MM.1S (cell line): ENCODE results near the gene TMEM132E.

Source experiments
- DNase-seq: peaks from one replicate; pipeline ENCODE4 v3.0.0-alpha.2; 2015
- H2AFZ ChIP-seq: fragments of 300-600 bp; sonication (generic); 2 replicates; pipeline ENCODE4 v1.6.0; 2016; ENCODE audit warnings: antibody characterized with exemption, low read length
- H3F3A ChIP-seq: fragments of 300-600 bp; sonication (generic); 2 replicates; pipeline ENCODE4 v1.6.1; 2016; ENCODE audit warnings: mild to moderate bottlenecking, antibody characterized with exemption, low read length, moderate library complexity, mixed read lengths; ENCODE audit not compliant: insufficient read depth
- H3K27ac ChIP-seq: fragments of 300-600 bp; sonication (generic); 2 replicates; pipeline ENCODE4 v1.5.1; 2016; ENCODE audit warnings: mild to moderate bottlenecking, low read length
- H3K27me3 ChIP-seq: fragments of 300-600 bp; sonication (generic); replicated peaks from 2 replicates; pipeline ENCODE4 v1.6.0; 2016; ENCODE audit warnings: low read length; ENCODE audit not compliant: insufficient read depth
- H3K36me3 ChIP-seq: fragments of 300-600 bp; sonication (generic); replicated peaks from 2 replicates; pipeline ENCODE4 v1.6.1; 2016; ENCODE audit warnings: mild to moderate bottlenecking, low read length, mixed read lengths; ENCODE audit not compliant: insufficient read depth
- H3K4me1 ChIP-seq: fragments of 300-600 bp; sonication (generic); 2 replicates; pipeline ENCODE4 v1.6.1; 2016; ENCODE audit warnings: low read length, mixed read lengths
- H3K4me2 ChIP-seq: fragments of 300-600 bp; sonication (generic); 2 replicates; pipeline ENCODE4 v1.6.0; 2016; ENCODE audit warnings: low read depth, low read length
- H3K4me3 ChIP-seq: fragments of 300-600 bp; sonication (generic); 2 replicates; pipeline ENCODE4 v1.5.1; 2016; ENCODE audit warnings: low read length, mixed read lengths
- H3K79me2 ChIP-seq: fragments of 300-600 bp; sonication (generic); 2 replicates; pipeline ENCODE4 v1.6.1; 2016; ENCODE audit warnings: mixed run types, low read length, mixed read lengths
- H3K9ac ChIP-seq: fragments of 300-600 bp; sonication (generic); 2 replicates; pipeline ENCODE4 v1.6.1; 2016; ENCODE audit warnings: low read length, mixed read lengths
- H3K9me2 ChIP-seq: fragments of 300-600 bp; sonication (generic); replicated peaks from 2 replicates; pipeline ENCODE4 v1.6.1; 2016; ENCODE audit warnings: mild to moderate bottlenecking, low read length, mixed read lengths; ENCODE audit not compliant: insufficient read depth
- H3K9me3 ChIP-seq: fragments of 300-600 bp; sonication (generic); replicated peaks from 2 replicates; pipeline ENCODE4 v1.6.1; 2016; ENCODE audit warnings: mild to moderate bottlenecking, low read length, mixed read lengths; ENCODE audit not compliant: insufficient read depth
- H4K20me1 ChIP-seq: fragments of 300-600 bp; sonication (generic); 2 replicates; pipeline ENCODE4 v1.6.1; 2016; ENCODE audit warnings: mild to moderate bottlenecking, low read length, moderate library complexity, mixed read lengths; ENCODE audit not compliant: insufficient read depth
- CTCF ChIP-seq: fragments of 300-600 bp; sonication (generic); IDR thresholded peaks from 2 replicates; pipeline ENCODE4 v1.5.1; 2016; ENCODE audit warnings: antibody characterized with exemption, low read length, mixed read lengths
- EZH2 ChIP-seq: fragments of 300-600 bp; sonication (generic); optimal IDR thresholded peaks from 2 replicates; pipeline ENCODE3; 2017; ENCODE audit warnings: low read depth, mild to moderate bottlenecking, antibody characterized with exemption, low read length, mixed read lengths
- EZH2phosphoT487 ChIP-seq: fragments of 300-600 bp; sonication (generic); IDR thresholded peaks from 2 replicates; pipeline ENCODE4 v1.6.1; 2018; ENCODE audit warnings: antibody characterized with exemption, low read length

Gene TMEM132E

GRCh38 chr17:34680151-34680550 is 100.8 kb downstream of the TMEM132E start:
- no peaks in the 10 kb centered on the region for H4K20me1 ChIP-seq
- H3K27me3 ChIP-seq, result no peaks in the 10 kb centered on the region
- no peaks in the 10 kb centered on the region for H3F3A ChIP-seq
- no peaks in the 10 kb centered on the region for H3K9me2 ChIP-seq
- H3K79me2 ChIP-seq, result no peaks in the 10 kb centered on the region
- TF ChIP-seq EZH2 (no peak), CTCF (no peak), EZH2phosphoT487 (no peak)
- H3K9me3 ChIP-seq, result no peaks in the 10 kb centered on the region
- H3K4me3 ChIP-seq, result no peak overlapping the region
- no peak overlapping the region for H3K27ac ChIP-seq
- no peak overlapping the region for H3K4me2 ChIP-seq
- H3K9ac ChIP-seq, result no peak overlapping the region
- H3K4me1 ChIP-seq, result no peaks in the 10 kb centered on the region
- no peak overlapping the region for H2AFZ ChIP-seq
- no peak for DNase-seq
- no peaks in the 10 kb centered on the region for H3K36me3 ChIP-seq

GRCh38 chr17:34682305-34682704 is 102.9 kb downstream of the TMEM132E start:
- Histone ChIP-seq H3K9me3 (no peaks in the 10 kb centered on the region), H3K79me2 (no peaks in the 10 kb centered on the region), H3K36me3 (no peaks in the 10 kb centered on the region), H3K9me2 (no peaks in the 10 kb centered on the region), H3K9ac (no peak overlapping the region), H3K4me3 (no peak overlapping the region), H3F3A (no peaks in the 10 kb centered on the region), H4K20me1 (no peaks in the 10 kb centered on the region), H2AFZ (no peak overlapping the region), H3K27ac (no peak overlapping the region), H3K4me1 (no peaks in the 10 kb centered on the region), H3K27me3 (no peaks in the 10 kb centered on the region), H3K4me2 (no peak overlapping the region)
- TF ChIP-seq EZH2phosphoT487 (no peak), EZH2 (no peak), CTCF (no peak)
- DNase-seq, result no peak

GRCh38 chr17:34683390-34683789 is 104.0 kb downstream of the TMEM132E start:
- no peak for DNase-seq
- H3K4me2 ChIP-seq, result no peak overlapping the region
- no peaks in the 10 kb centered on the region for H3K27me3 ChIP-seq
- no peak overlapping the region for H3K9ac ChIP-seq
- H3F3A ChIP-seq, result no peaks in the 10 kb centered on the region
- no peaks in the 10 kb centered on the region for H3K4me1 ChIP-seq
- H3K27ac ChIP-seq, result no peak overlapping the region
- no peaks in the 10 kb centered on the region for H3K9me2 ChIP-seq
- no peaks in the 10 kb centered on the region for H3K9me3 ChIP-seq
- TF ChIP-seq EZH2phosphoT487 (no peak), CTCF (no peak), EZH2 (no peak)
- H2AFZ ChIP-seq, result no peak overlapping the region
- H3K36me3 ChIP-seq, result no peaks in the 10 kb centered on the region
- no peak overlapping the region for H3K4me3 ChIP-seq
- no peaks in the 10 kb centered on the region for H3K79me2 ChIP-seq
- no peaks in the 10 kb centered on the region for H4K20me1 ChIP-seq
